Measurements from ENCODE around the gene WDR7. TPM values are rescaled to one million over a fixed set of nuclear protein-coding genes. Genes with fewer than 3 reads are reported as not detected.

Gene WDR7
- total RNA-seq, 1 experiment from 2014 or later: 7.8 TPM

- Mint-ChIP-seq H3K27me3 (ENCODE audit: insufficient read depth, unreplicated experiment) (peaks cover 9% of the 10 kb centered on the region), H3K36me3 (ENCODE audit: insufficient read depth, unreplicated experiment) (no peaks in the 10 kb centered on the region), H3K27ac (ENCODE audit: unreplicated experiment) (no peak overlapping the region), H3K9me3 (ENCODE audit: unreplicated experiment) (no peaks in the 10 kb centered on the region), H3K4me1 (ENCODE audit: low read depth, unreplicated experiment) (no peaks in the 10 kb centered on the region), H3K4me3 (ENCODE audit: unreplicated experiment) (no peak overlapping the region)
- Histone ChIP-seq H3K27me3 (replicated peaks; ENCODE audit: control insufficient read depth, insufficient read depth, low read length) (no peaks in the 10 kb centered on the region), H3K4me1 (no peaks in the 10 kb centered on the region), H3K36me3 (ENCODE audit: control insufficient read depth, insufficient read depth, low read length) (no peaks in the 10 kb centered on the region), H3K9me3 (no peaks in the 10 kb centered on the region), H3K4me3 (ENCODE audit: low read depth, low read length) (no peak overlapping the region)
- ChIA-PET CTCF (no interaction called here), POLR2A (no interaction called here)
- DNase-seq: no peak
- TF ChIP-seq CTCF (IDR thresholded peaks at IDR 0.05; ENCODE audit: insufficient read depth in 1 of 2, low read depth in 1 of 2, low read length in 1 of 2, severe bottlenecking in 1 of 2, unreplicated experiment in 1 of 2): no peak
- intact Hi-C loops (cut with micrococcal nuclease; ENCODE audit: unreplicated experiment): no loop called here
- no TSS peak for BruUV-seq (replicated peaks)
These were observed 392.1 kb downstream of the WDR7 start for GRCh38 chr18:57043241-57043640.

GRCh38 chr18:57048351-57048750, 397.2 kb downstream of the WDR7 start:
- Mint-ChIP-seq H3K27ac (ENCODE audit: unreplicated experiment) (no peak overlapping the region), H3K4me3 (ENCODE audit: unreplicated experiment) (no peak overlapping the region), H3K27me3 (ENCODE audit: insufficient read depth, unreplicated experiment) (peaks cover 9% of the 10 kb centered on the region), H3K9me3 (ENCODE audit: unreplicated experiment) (no peaks in the 10 kb centered on the region), H3K36me3 (ENCODE audit: insufficient read depth, unreplicated experiment) (no peaks in the 10 kb centered on the region), H3K4me1 (ENCODE audit: low read depth, unreplicated experiment) (no peaks in the 10 kb centered on the region)
- POLR2A ChIA-PET: no interaction called here
- Histone ChIP-seq H3K9me3 (no peaks in the 10 kb centered on the region), H3K4me3 (ENCODE audit: low read depth, low read length) (no peak overlapping the region), H3K4me1 (no peaks in the 10 kb centered on the region), H3K27me3 (replicated peaks; ENCODE audit: control insufficient read depth, insufficient read depth, low read length) (no peaks in the 10 kb centered on the region), H3K36me3 (ENCODE audit: control insufficient read depth, insufficient read depth, low read length) (no peaks in the 10 kb centered on the region)
- BruUV-seq (replicated peaks): no TSS peak
- intact Hi-C loops (cut with micrococcal nuclease; ENCODE audit: unreplicated experiment): no loop called here
- CTCF ChIA-PET: no interaction called here
- TF ChIP-seq CTCF (IDR thresholded peaks at IDR 0.05; ENCODE audit: insufficient read depth in 1 of 2, low read depth in 1 of 2, low read length in 1 of 2, severe bottlenecking in 1 of 2, unreplicated experiment in 1 of 2): no peak
- DNase-seq: no peak

GRCh38 chr18:57048859-57049258, 397.7 kb downstream of the WDR7 start:
- H3K4me3 Mint-ChIP-seq (ENCODE audit: unreplicated experiment): no peak overlapping the region
- no peaks in the 10 kb centered on the region for H3K9me3 Mint-ChIP-seq (ENCODE audit: unreplicated experiment)
- ChIA-PET CTCF (no interaction called here), POLR2A (no interaction called here)
- no peak for TF ChIP-seq CTCF (IDR thresholded peaks at IDR 0.05; ENCODE audit: insufficient read depth in 1 of 2, low read depth in 1 of 2, low read length in 1 of 2, severe bottlenecking in 1 of 2, unreplicated experiment in 1 of 2)
- no peaks in the 10 kb centered on the region for H3K4me1 Mint-ChIP-seq (ENCODE audit: low read depth, unreplicated experiment)
- BruUV-seq (replicated peaks): no TSS peak
- H3K27ac Mint-ChIP-seq (ENCODE audit: unreplicated experiment): no peak overlapping the region
- Histone ChIP-seq H3K4me3 (ENCODE audit: low read depth, low read length) (no peak overlapping the region), H3K27me3 (replicated peaks; ENCODE audit: control insufficient read depth, insufficient read depth, low read length) (no peaks in the 10 kb centered on the region), H3K4me1 (no peaks in the 10 kb centered on the region), H3K9me3 (no peaks in the 10 kb centered on the region), H3K36me3 (ENCODE audit: control insufficient read depth, insufficient read depth, low read length) (no peaks in the 10 kb centered on the region)
- H3K27me3 Mint-ChIP-seq (ENCODE audit: insufficient read depth, unreplicated experiment): peaks cover 7% of the 10 kb centered on the region
- intact Hi-C loops (cut with micrococcal nuclease; ENCODE audit: unreplicated experiment): no loop called here
- H3K36me3 Mint-ChIP-seq (ENCODE audit: insufficient read depth, unreplicated experiment): no peaks in the 10 kb centered on the region
- no peak for DNase-seq
